DMS 273 (cell line): ENCODE results near the gene EIF4E3.
A peak's percentile ranks its signal among the peaks of the same experiment; 100 is the strongest.

Experiments
- DNase-seq: peaks from one replicate; lab custom pipeline; 2025; ENCODE audit not compliant: unreplicated experiment; lab: John Stamatoyannopoulos, UW

Gene EIF4E3

DNA sequence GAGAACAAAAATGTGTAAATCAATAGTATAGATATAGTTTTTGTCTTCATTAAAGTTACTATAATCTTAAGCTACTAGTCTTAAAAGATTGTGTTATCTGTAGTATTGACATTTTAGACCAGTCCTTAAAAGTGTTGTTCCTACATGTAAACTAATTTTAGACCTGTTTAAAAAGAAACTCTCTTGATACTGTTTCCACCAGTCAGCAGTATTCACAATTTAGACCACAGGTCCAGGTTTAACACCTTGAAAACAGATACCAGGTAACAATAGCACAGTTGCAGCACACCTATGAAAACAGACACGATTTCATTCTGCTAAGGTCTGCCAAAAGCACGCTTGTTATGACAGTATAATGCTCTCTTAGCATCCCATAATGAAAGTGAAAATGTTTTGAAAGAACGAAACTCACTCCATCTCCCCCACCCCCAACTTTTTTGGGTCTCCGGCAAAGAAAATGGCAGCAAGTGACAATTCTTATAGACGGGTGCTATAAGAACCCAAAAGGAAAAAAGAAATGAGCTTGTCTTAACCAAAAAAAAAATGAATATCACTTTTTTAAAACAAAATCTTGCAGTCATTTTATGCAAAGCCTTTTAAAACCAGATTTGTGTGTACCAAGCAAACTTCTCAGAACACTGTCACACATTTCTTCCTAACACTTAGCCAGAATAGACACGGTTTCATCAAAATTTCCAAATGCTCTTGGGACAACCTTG is 1.6 kb downstream of the EIF4E3 start:
- no peak for DNase-seq

DNA sequence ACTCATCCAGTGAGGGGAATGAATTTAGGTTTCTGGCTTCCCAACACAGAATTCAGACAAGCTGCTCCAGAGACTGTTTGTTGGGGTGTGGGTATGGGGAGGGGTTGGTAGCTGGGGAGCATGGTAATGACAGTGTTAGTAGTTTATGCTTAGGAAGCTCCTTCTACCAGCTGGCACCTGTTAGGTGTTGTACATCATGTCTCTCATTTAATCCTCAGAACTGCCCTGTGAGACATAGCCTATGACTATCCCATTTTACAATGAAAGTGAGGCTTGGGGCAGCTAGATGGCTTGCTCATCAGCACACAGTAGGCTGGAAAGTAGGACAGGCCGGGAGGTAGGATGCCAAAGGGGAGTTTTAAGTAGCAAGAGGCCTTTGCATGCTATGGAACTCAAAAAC is 2.5 kb downstream of the EIF4E3 start:
- no peak for DNase-seq

DNA sequence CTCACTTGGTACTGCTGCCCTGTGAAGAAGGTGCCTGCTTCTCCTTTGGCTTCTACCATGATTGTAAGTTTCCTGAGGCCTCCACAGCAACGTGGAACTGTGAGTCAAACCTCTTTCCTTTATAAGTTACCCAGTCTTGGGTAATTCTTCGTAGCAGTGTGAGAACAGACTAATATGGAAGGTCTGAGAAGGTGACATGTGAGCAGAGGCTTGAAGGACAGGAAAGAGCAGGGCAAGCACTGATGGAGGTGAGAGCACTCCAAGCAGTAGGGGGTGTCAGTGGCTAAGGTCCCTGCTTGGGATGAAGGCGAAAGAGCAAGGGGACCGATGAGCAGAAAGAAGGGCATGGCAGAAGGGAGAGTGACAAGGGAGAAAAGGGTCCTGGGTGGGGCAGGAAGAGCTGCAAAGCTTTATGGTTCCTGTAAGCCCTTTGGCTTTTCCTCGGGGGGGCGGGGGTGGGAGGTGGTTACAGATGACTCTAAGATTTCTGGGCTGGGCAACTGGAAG is 3.5 kb downstream of the EIF4E3 start:
- no peak for DNase-seq

DNA sequence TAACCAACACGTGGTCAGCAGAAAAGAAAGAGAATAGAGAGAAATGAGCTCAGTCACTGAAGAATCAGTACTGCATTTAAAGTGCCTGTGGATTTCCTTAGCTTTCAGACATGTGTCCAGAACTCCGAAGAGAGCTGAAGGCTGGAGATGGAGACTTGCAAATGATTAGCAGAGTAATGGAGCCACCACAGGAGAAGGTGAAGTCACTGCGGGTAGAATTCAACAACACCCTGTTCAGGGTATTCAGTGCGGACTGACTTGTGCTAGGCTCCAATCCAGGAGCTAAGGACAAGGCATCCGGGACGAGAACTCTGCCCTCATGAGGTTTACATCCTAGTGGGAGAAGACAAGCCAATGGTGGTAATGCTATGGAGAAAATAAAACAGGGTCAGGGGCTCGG is 4.2 kb downstream of the EIF4E3 start:
- DNase-seq: no peak

DNA sequence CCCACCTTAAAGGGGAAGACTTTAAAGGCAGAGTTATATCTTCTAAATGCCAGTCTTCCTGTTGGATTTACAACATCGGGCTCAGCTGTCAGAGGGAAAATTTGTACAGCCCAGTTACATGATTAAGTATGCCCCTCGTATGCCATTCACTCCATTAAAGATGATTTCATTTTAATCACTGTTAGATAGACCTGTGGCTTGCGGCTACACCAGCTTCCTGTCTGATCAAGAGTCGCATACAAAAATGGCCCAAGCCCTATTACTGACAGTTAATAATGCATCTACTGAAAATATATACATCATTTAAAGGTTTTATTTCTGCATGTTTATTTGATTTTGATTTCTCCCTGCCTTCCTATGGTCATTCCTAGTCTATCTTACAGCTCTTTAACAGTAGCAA is 7.1 kb downstream of the EIF4E3 start:
- no peak for DNase-seq

DNA sequence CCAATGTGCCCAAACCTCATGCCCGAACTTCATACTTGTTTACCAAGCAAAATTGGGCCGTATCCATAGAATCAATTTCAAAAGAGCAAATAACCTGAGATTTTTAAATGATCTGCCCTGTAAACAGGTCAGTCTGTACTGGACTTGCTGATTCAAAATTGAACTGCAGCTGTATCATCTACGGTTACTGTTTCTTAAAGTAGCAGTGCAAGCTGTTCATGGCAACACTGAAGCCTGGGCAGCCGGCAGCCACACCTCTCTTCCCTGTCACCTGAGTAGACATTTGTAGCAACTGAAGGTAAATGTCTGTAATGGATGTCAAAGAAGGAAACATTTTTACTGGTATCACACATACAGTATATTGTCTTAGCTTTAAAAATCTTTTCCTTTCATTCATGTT is 10.6 kb downstream of the EIF4E3 start:
- no peak for DNase-seq

DNA sequence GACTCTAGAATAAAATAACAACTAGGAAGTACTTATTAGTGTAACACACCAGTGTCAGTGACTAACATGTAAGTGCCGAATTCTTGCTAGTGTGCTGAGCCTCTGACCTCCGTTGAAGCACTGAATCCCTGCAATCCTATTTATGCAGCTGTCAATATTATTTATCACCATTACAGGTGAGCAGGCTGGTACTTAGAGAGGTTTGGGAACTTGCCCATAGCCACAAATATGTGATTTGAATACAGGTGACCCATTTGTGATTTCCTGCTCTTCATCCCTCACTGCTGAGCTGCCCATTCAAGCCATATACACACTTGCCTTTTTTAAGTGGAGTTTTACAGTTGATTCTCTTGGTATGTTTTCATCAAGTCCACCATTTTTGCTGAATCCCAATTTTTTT is 12.2 kb downstream of the EIF4E3 start:
- DNase-seq: no peak

DNA sequence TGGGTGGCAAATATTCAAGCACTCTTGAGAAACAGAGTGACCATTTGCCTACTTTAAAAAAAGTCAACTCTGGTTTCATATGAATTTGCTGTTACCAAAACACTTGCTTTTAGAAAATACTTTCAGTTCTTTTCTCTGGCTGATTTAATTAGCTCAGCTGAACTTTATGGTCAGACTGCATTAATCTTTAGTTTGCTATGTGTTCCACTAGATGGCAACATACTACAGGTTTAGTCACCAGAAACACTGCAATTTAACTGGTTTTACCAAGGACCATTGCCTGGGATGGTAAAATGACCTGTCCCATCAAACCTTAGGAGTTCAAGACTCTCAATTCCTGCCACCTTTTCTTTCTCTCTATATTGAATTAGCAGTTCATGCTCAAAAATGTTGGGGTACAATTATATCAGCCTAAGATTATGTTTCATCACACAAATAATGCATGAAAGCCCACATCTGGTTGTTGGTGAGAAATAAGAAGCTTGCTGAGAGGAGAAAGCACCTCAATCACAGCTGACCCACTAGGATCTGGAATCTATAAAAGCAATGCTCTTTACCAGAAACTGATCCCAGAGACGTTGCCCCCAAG is 14.2 kb downstream of the EIF4E3 start:
- peak; percentile 56 for DNase-seq

DNA sequence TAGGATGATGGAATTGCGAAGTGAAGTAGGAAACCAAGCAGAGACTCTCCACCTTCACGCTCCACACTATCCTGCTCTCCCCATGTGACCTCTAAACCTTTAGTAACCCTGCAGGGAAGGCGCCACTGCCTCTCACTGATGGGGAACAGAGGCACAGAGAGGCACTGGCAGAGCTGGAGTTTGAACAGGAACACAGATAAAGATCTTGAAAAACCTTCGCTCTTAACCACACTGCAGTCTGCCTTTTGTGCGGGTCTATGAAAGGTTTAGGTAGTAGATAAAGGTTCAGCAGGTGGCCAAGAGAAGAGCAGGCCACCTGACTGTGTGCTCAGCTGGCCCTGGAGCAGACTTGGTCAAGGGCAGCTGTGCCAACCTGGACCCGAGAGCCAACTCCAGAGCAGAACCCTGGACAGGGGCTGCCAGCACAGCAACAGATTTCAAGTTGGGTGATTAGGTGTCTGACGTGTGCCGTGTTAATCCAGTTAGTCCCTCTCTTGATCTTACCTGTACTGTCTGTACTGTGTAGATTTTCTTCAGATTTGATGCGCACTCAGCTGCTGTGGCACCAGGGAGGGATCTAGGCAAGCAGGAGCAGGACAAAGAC is 15.2 kb downstream of the EIF4E3 start:
- no peak for DNase-seq

DNA sequence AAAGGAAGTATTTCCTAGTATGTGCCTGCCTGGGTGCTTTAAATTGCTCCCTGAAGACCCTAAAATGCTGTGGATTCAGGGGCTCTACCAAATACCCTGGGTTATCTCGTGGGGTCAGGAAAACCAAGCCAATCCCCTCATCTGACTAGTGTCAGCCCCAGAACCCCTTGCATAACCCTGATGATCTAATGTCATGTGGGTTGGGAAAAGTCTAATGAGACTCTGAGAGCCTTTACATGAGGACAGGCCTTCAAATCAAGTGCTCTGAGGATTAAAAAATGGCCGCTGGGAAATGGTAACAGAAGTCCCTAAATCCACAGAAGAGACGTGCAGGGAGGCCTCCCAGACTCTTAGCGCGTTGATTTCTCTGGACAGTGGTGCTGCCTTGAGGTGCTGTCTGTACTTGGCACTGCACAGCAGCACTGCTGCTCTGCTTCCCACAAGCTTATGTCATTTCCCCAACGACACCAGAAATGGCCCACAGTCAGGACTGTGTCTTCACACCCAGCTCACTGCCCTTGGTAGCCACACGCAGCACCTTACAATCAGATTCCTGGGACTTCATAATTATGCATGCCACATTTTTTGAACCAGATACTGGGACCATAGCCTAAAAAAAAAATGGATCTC is 16.6 kb downstream of the EIF4E3 start:
- no peak for DNase-seq

DNA sequence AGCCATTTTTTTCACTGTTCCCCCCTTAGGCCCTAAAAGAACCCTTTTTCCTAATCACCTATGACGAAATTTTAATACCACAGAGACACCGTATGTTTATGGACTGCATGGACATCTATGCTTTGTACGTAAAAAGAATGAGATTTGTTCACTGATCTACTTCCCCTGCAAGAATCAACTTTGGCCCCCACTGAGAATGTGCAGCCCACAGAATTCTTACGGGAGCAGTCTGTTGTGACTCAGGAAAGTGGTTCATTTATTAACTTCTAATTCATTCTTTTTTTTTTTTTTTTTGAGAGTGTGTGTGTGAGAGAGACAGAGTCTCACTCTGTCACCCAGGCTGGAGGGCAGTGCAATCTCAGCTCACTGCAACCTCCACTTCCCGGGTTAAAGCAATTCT is 17.6 kb downstream of the EIF4E3 start:
- no peak for DNase-seq

DNA sequence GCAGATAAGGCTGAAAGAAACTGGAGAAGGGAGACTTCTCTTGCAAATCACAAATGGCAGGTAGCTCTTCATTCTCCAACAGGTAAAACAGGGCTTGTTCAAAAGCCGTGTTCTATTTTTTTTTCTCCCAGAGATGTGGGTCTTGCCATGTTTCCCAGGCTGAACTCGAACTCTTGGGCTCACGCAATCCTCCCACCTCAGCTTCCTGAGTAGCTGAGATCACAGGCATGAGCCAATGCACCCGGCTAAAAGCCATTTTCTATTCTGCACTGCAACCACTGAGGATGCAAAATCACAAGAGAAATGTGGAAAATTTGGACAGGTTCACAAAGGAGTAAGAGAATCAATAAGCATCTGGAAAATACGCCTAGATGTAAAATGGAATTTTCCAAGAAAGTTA is 19.5 kb downstream of the EIF4E3 start:
- no peak for DNase-seq

DNA sequence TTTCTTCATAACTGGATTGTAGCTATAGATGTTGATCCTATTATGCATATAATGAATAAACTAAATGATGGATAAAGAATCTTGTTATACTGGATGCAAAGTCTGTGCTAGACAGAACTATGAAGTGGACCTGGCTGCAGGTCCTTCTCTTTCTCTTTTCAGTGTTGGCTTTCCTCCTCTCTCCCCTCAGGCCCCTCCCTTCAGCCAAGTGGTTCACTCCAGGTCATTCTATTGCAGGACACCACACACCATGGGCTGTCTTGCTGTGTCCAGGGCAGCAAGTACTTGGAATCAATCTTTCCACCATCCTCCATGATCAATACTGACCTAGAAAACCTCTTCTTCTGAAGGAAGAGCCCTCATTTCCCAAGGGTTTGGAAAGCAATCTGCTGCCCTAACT is 20.3 kb downstream of the EIF4E3 start:
- no peak for DNase-seq

DNA sequence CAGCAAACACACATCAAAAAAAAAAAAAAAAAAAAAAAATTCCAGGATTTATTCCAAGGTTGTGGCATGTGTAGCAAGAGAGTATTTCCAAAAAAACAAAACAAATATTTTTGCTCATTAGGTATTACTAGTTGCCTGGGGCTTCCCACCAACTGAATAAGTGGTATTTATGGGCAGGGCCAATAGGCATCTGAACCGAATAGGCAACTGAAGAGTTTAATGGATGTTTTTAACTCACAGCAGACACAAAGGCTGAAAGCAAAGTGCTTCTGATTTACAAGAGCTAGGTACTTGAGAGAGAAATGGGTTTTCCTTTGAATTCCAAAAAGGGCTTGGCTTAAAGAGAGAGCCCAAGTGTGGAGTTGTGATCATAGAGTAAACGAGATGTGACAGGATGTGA is 21.4 kb downstream of the EIF4E3 start:
- no peak for DNase-seq

DNA sequence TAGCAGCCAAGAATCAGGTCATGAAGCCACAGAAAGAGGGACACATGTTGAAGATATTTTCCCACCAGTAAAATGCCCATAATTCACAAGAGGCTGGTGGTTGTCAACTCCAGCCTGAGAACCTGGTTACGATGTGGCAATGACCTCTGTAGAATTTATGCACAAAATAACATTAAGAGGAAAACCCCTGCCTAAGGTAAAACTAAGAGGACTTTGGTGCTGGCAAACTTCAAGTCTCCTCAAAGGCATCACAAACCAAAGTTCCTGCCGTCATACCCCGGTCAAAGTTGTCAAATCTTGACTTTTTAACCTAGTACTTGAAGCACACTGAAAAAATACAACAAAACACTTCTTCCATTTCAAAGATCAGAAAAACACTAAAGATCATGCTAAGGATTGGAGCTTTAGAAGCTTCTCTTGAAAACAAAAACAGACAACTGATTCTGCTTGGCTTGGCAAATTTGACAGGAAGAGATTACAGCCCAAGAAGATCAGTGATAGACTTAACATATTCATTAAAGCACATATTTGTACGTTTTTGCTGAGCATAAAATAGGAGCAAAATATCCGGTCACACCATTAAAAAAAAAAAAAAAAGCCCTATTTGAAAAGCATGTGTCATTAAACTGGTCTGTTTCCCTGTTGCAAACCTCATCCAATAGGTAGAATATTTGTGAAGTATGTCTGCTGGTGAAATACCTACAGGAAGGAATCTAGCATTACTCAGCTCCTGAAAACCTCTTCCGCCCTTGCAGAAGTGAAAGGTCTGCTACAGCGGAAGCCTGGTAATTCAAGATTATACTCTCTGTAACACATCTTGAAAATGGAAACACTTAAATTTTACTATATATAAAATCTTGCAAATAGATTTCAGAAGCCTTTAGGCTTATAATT is 22.8 kb downstream of the EIF4E3 start:
- no peak for DNase-seq

DNA sequence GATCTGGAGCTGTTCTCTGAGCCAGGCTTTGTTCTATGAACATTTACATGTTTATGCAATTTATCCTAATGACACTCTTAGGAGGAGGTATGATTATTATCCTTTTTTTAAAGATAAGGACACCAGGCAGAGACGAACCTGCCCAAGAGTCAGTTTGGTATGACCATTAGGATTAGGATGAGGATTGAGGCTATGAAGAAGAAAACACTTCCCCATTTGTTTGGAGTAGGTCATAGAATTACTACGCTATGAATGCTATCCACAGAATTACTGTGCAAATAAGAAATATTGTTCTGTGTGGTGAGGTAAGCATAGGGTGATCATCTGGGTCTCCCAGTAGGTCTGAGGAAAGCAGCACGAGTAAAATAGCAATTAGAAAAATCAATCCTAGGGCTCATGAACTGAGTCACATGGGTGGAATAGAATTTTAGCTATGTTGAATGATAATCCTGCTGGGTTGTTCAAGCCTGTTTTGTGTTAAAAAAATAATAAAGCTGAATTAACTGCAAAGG is 23.9 kb downstream of the EIF4E3 start:
- DNase-seq: no peak

DNA sequence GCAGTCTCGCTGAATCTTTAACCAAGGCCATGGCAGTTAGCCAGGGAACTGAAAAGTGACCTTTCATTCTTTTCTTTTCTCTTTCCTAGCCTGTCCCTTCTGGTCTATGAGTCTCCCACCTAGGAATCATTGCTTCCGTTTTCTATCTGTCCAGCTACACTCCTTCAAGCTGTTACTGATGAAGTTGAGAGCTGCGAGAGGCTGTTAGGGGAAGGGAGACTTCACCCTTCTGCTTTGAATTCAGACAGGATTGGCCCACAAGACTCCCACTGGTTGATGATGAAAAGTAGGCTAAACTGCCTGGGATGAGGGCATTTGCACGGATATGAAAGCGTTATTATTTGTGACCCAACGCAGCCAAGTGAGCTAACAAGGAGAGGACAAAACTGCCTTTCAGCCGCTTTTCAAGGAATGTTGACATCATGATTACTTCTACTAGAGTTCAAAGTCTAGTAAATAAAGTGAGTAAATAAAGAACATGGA is 30.2 kb downstream of the EIF4E3 start:
- DNase-seq: no peak

DNA sequence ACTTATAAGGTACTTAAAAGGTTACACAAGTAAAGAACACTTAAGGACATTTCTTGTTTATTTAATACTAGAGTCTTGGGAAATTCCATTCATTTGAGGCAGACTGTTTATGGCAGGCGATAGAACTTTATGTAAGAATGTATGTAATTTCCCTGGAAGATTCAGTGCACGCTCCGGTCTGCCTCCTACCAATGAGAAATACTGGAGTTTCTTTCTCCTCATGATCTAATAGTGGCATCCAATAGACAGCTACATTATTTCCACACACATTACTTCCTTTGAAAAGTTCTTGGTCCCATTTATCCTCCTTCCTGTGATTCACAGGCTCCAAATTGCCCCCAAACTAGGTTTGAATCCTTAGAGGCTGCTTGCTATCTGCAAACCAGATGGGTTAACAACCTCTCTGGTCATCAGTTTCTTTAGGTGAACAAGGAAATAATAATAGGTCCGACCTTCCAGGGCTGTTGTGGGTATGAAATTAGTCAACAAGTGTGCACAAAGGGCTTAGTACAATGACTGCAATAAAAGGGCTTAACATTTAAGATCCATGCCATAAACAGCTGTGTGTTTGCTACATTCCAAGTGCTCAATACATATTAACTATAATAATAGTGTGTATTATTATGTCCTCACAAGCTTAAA is 30.7 kb downstream of the EIF4E3 start:
- no peak for DNase-seq

DNA sequence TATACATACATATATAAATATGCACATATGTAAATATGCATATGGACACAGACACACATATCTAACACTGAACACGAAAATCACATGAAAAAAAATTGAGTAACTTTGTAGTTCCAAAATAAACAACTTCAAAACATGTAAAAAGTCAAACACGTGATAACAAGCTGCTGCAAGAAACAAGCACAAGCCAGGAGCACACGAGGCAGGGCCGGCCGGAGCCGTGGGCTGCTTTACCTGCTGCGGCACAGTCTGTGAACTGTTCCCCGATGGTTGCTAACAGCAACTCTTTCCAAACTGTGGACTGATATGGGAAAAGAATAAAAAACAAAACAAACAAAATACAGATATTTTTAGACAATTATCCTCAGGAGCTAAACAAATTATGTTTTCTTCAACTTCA is 31.6 kb downstream of the EIF4E3 start:
- DNase-seq: no peak

DNA sequence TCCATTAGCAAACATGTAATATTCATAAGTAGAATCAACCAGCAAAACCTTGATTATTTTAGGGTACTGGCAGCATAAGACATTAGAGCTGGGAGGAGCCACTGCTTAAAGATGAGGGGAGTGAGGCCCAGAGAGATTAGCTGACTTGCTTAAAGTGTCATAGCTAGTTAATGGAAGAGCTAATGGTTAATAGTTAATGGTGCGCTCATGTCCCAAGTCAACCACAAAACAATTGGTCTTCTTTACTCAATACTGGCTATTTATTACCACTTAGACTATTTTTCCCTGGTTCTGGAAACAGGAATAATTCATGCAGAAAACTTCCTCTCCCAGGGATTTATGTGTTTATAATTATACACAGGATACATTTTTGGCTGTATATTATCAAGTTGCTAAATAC is 33.1 kb downstream of the EIF4E3 start:
- DNase-seq: no peak
